ENCODE results near the gene NCR3LG1.

The NCR3LG1 gene

GRCh38 chr11:17351510-17352176, at the start of gene NCR3LG1:
Gene NCR3LG1 (plus strand): TSS chr11:17351800. CDS start chr11:17351970, 170 bp downstream.
- peak within 1 kb of the TSS; percentile 47; the same call in 1 of the 2 replicates for H3K4me3 ChIP-seq (ENCODE audit: low read length)
- TF ChIP-seq ZNF274 (IDR thresholded peaks at IDR 0.05; ENCODE audit: low read depth, low read length) = no peak

GRCh38 chr11:17313349-17314231, 38.0 kb upstream of the NCR3LG1 start:
- no peak for TF ChIP-seq ZNF274 (IDR thresholded peaks at IDR 0.05; ENCODE audit: low read depth, low read length)
- no peak overlapping the region for H3K4me3 ChIP-seq (ENCODE audit: low read length)

- H3K4me3 ChIP-seq (ENCODE audit: low read length) = no peak overlapping the region
- TF ChIP-seq ZNF274 (IDR thresholded peaks at IDR 0.05; ENCODE audit: low read depth, low read length) = no peak
Measured at GRCh38 chr11:17314232-17314547, 37.4 kb upstream of the NCR3LG1 start.

GRCh38 chr11:17314904-17315426, 36.6 kb upstream of the NCR3LG1 start:
- TF ChIP-seq ZNF274 (IDR thresholded peaks at IDR 0.05; ENCODE audit: low read depth, low read length) = no peak
- H3K4me3 ChIP-seq (ENCODE audit: low read length) = no peak overlapping the region

- TF ChIP-seq ZNF274 (IDR thresholded peaks at IDR 0.05; ENCODE audit: low read depth, low read length) = no peak
- H3K4me3 ChIP-seq (ENCODE audit: low read length) = no peak overlapping the region
Measured at GRCh38 chr11:17328871-17329494, 22.6 kb upstream of the NCR3LG1 start.

GRCh38 chr11:17331669-17332068, 19.9 kb upstream of the NCR3LG1 start:
- no peak for TF ChIP-seq ZNF274 (IDR thresholded peaks at IDR 0.05; ENCODE audit: low read depth, low read length)
- H3K4me3 ChIP-seq (ENCODE audit: low read length) = no peak overlapping the region

- no peak overlapping the region for H3K4me3 ChIP-seq (ENCODE audit: low read length)
- no peak for TF ChIP-seq ZNF274 (IDR thresholded peaks at IDR 0.05; ENCODE audit: low read depth, low read length)
Measured at GRCh38 chr11:17333799-17334586, 17.6 kb upstream of the NCR3LG1 start.

GRCh38 chr11:17343257-17343656, 8.3 kb upstream of the NCR3LG1 start:
- H3K4me3 ChIP-seq (ENCODE audit: low read length) = no peak overlapping the region

GRCh38 chr11:17343907-17344306, 7.7 kb upstream of the NCR3LG1 start:
- no peak for TF ChIP-seq ZNF274 (IDR thresholded peaks at IDR 0.05; ENCODE audit: low read depth, low read length)
- H3K4me3 ChIP-seq (ENCODE audit: low read length) = no peak overlapping the region

More at GRCh38 chr11:17343257-17343656, 8.3 kb upstream of the NCR3LG1 start:
- TF ChIP-seq ZNF274 (IDR thresholded peaks at IDR 0.05; ENCODE audit: low read depth, low read length) = no peak

GRCh38 chr11:17347676-17348075, 3.9 kb upstream of the NCR3LG1 start:
- no peak for TF ChIP-seq ZNF274 (IDR thresholded peaks at IDR 0.05; ENCODE audit: low read depth, low read length)

GRCh38 chr11:17350455-17351171, 987 bp upstream of the NCR3LG1 start:
- no peak overlapping the region for H3K4me3 ChIP-seq (ENCODE audit: low read length)
- no peak for TF ChIP-seq ZNF274 (IDR thresholded peaks at IDR 0.05; ENCODE audit: low read depth, low read length)

More at GRCh38 chr11:17347676-17348075, 3.9 kb upstream of the NCR3LG1 start:
- no peak overlapping the region for H3K4me3 ChIP-seq (ENCODE audit: low read length)

GRCh38 chr11:17351172-17351509, 459 bp upstream of the NCR3LG1 start:
- no peak for TF ChIP-seq ZNF274 (IDR thresholded peaks at IDR 0.05; ENCODE audit: low read depth, low read length)
- H3K4me3 ChIP-seq (ENCODE audit: low read length) = peak overlapping the region; percentile 47; the same call in 1 of the 2 replicates
